ENCODE data around the gene NEK4.
A peak's percentile ranks its signal among the peaks of the same experiment; 100 is the strongest.

The NEK4 gene

GRCh38 chr3:52774066-52774713 is 3.5 kb upstream of the NEK4 start:
- no peak overlapping the region for H3K4me3 ChIP-seq (replicated peaks; ENCODE audit: insufficient read depth, low read length)
- TF ChIP-seq CTCF (IDR thresholded peaks at IDR 0.05; ENCODE audit: insufficient read depth, low read length), result no peak
- no peak for TF ChIP-seq REST (IDR thresholded peaks at IDR 0.05; ENCODE audit: insufficient replicate concordance, low read depth)
- TF ChIP-seq SPI1 (IDR thresholded peaks at IDR 0.05; ENCODE audit: borderline replicate concordance, low read depth), result no peak
- TF ChIP-seq POLR2AphosphoS5 (IDR thresholded peaks at IDR 0.05; ENCODE audit: low read depth), result no peak
- TF ChIP-seq GABPA (IDR thresholded peaks at IDR 0.05; ENCODE audit: low read depth), result no peak
- no peak for DNase-seq (ENCODE audit: low read depth in 1 of 2, low spot score in 1 of 2)
- no peak overlapping the region for H3K27ac ChIP-seq (replicated peaks)
- no peaks in the 10 kb centered on the region for H3K27me3 ChIP-seq (ENCODE audit: insufficient read depth, poor library complexity, severe bottlenecking)

- no peak for DNase-seq (ENCODE audit: low read depth in 1 of 2, low spot score in 1 of 2)
- Histone ChIP-seq H3K4me3 (replicated peaks; ENCODE audit: insufficient read depth, low read length) (no peak overlapping the region), H3K27ac (replicated peaks) (no peak overlapping the region), H3K27me3 (ENCODE audit: insufficient read depth, poor library complexity, severe bottlenecking) (no peaks in the 10 kb centered on the region)
- no peak for TF ChIP-seq REST (IDR thresholded peaks at IDR 0.05; ENCODE audit: insufficient replicate concordance, low read depth)
- no peak for TF ChIP-seq CTCF (IDR thresholded peaks at IDR 0.05; ENCODE audit: insufficient read depth, low read length)
- TF ChIP-seq SPI1 (IDR thresholded peaks at IDR 0.05; ENCODE audit: borderline replicate concordance, low read depth), result no peak
Observed at GRCh38 chr3:52773361-52774065, 2.8 kb upstream of the NEK4 start.

- DNase-seq (ENCODE audit: low read depth in 1 of 2, low spot score in 1 of 2), result no peak
- no peak for TF ChIP-seq CTCF (IDR thresholded peaks at IDR 0.05; ENCODE audit: insufficient read depth, low read length)
- TF ChIP-seq REST (IDR thresholded peaks at IDR 0.05; ENCODE audit: insufficient replicate concordance, low read depth), result no peak
- no peak for TF ChIP-seq GABPA (IDR thresholded peaks at IDR 0.05; ENCODE audit: low read depth)
- no peak for TF ChIP-seq SPI1 (IDR thresholded peaks at IDR 0.05; ENCODE audit: borderline replicate concordance, low read depth)
- TF ChIP-seq POLR2AphosphoS5 (IDR thresholded peaks at IDR 0.05; ENCODE audit: low read depth), result no peak
- Histone ChIP-seq H3K27ac (replicated peaks) (peak overlapping the region; percentile 89; the same call in 1 of the 2 replicates), H3K27me3 (ENCODE audit: insufficient read depth, poor library complexity, severe bottlenecking) (no peaks in the 10 kb centered on the region), H3K4me3 (replicated peaks; ENCODE audit: insufficient read depth, low read length) (no peak overlapping the region)
Observed at GRCh38 chr3:52771702-52772101, 962 bp upstream of the NEK4 start.

Data from HL-60 (cell line).